Measurements from ENCODE around the gene IER5L. TPM values are rescaled to one million over a fixed set of nuclear protein-coding genes. Genes with fewer than 3 reads are reported as not detected.

The IER5L gene
- polyA plus RNA-seq, 1 donor (not counting 4 experiments of a cell fraction or from before 2014, with no cell fraction given): 2.1 TPM

GRCh38 chr9:129213551-129213950, 35.5 kb upstream of the IER5L start:
- no peaks in the 10 kb centered on the region for H3K9me3 ChIP-seq (ENCODE audit: control insufficient read depth, low read depth, low read length)
- H3K79me2 ChIP-seq (ENCODE audit: control insufficient read depth, insufficient read depth, low read length): no peaks in the 10 kb centered on the region
- H3K4me2 ChIP-seq (ENCODE audit: control insufficient read depth, extremely low read depth, insufficient read depth, low read depth, low read length): no peak overlapping the region
- H3K27me3 ChIP-seq (ENCODE audit: control insufficient read depth, extremely low read depth, insufficient read depth, low read length): no peaks in the 10 kb centered on the region
- TF ChIP-seq CTCF (optimal IDR thresholded peaks at IDR 0.05 in 1 of 3, IDR thresholded peaks at IDR 0.05 in 1 of 3, conservative IDR thresholded peaks at IDR 0.05 in 1 of 3; ENCODE audit: extremely low read depth in 1 of 3, insufficient read depth in 2 of 3, low read length in 3 of 3): no peak
- no peak for TF ChIP-seq EZH2 (IDR thresholded peaks at IDR 0.05; ENCODE audit: low read length)
- no peaks in the 10 kb centered on the region for H4K20me1 ChIP-seq (ENCODE audit: control insufficient read depth, extremely low read depth, insufficient read depth, low read length)
- no peak overlapping the region for H3K4me3 ChIP-seq (ENCODE audit: control insufficient read depth in 2 of 3, extremely low read depth in 1 of 3, insufficient read depth in 2 of 3, low read depth in 1 of 3, low read length in 3 of 3)
- FAIRE-seq (no peak), DNase-seq (ENCODE audit: low read depth, low spot score) (no peak)
- dilution Hi-C loops (cut with MboI; ENCODE audit: extremely low pct_ligation_motif_present, low sequenced_read_pairs): no loop called here
- H3K9me1 ChIP-seq (ENCODE audit: control insufficient read depth, extremely low read depth, insufficient read depth, low read length): no peaks in the 10 kb centered on the region
- H3K36me3 ChIP-seq (ENCODE audit: control insufficient read depth in 2 of 2, extremely low read depth in 1 of 2, insufficient read depth in 2 of 2, low read length in 2 of 2): no peaks in the 10 kb centered on the region
- no peak overlapping the region for H3K27ac ChIP-seq (ENCODE audit: control insufficient read depth, insufficient read depth, low read length)
- H3K4me1 ChIP-seq (ENCODE audit: control insufficient read depth, extremely low read depth, insufficient read depth, low read length): peaks cover 6% of the 10 kb centered on the region
- no peak overlapping the region for H3K9ac ChIP-seq (ENCODE audit: control insufficient read depth, extremely low read depth, insufficient read depth, low read length)
- H2AFZ ChIP-seq (ENCODE audit: control insufficient read depth, low read length): no peak overlapping the region

GRCh38 chr9:129211686-129212085, 33.6 kb upstream of the IER5L start:
- no peak for FAIRE-seq
- no peaks in the 10 kb centered on the region for H3K36me3 ChIP-seq (ENCODE audit: control insufficient read depth in 2 of 2, extremely low read depth in 1 of 2, insufficient read depth in 2 of 2, low read length in 2 of 2)
- H3K9me1 ChIP-seq (ENCODE audit: control insufficient read depth, extremely low read depth, insufficient read depth, low read length): no peaks in the 10 kb centered on the region
- TF ChIP-seq CTCF (optimal IDR thresholded peaks at IDR 0.05 in 1 of 3, IDR thresholded peaks at IDR 0.05 in 1 of 3, conservative IDR thresholded peaks at IDR 0.05 in 1 of 3; ENCODE audit: extremely low read depth in 1 of 3, insufficient read depth in 2 of 3, low read length in 3 of 3) (no peak), EZH2 (IDR thresholded peaks at IDR 0.05; ENCODE audit: low read length) (no peak)
- H3K9ac ChIP-seq (ENCODE audit: control insufficient read depth, extremely low read depth, insufficient read depth, low read length): no peak overlapping the region
- no peaks in the 10 kb centered on the region for H3K79me2 ChIP-seq (ENCODE audit: control insufficient read depth, insufficient read depth, low read length)
- no peak overlapping the region for H3K4me3 ChIP-seq (ENCODE audit: control insufficient read depth in 2 of 3, extremely low read depth in 1 of 3, insufficient read depth in 2 of 3, low read depth in 1 of 3, low read length in 3 of 3)
- no peaks in the 10 kb centered on the region for H4K20me1 ChIP-seq (ENCODE audit: control insufficient read depth, extremely low read depth, insufficient read depth, low read length)
- no peak overlapping the region for H3K27ac ChIP-seq (ENCODE audit: control insufficient read depth, insufficient read depth, low read length)
- no peak overlapping the region for H2AFZ ChIP-seq (ENCODE audit: control insufficient read depth, low read length)
- dilution Hi-C loops (cut with MboI; ENCODE audit: extremely low pct_ligation_motif_present, low sequenced_read_pairs): no loop called here
- no peaks in the 10 kb centered on the region for H3K9me3 ChIP-seq (ENCODE audit: control insufficient read depth, low read depth, low read length)
- H3K27me3 ChIP-seq (ENCODE audit: control insufficient read depth, extremely low read depth, insufficient read depth, low read length): no peaks in the 10 kb centered on the region
- peaks cover 13% of the 10 kb centered on the region for H3K4me1 ChIP-seq (ENCODE audit: control insufficient read depth, extremely low read depth, insufficient read depth, low read length)
- no peak for DNase-seq (ENCODE audit: low read depth, low spot score)
- no peak overlapping the region for H3K4me2 ChIP-seq (ENCODE audit: control insufficient read depth, extremely low read depth, insufficient read depth, low read depth, low read length)
